Transverse colon (tissue), 4 donors: ENCODE measurements around the gene GLRA3.

Experiments used
- CTCF ChIP-seq, 5 experiments: fragments of 200-600 bp in 3 of 5; fragments of 450-650 bp in 2 of 5; sonication (generic) in 3 of 5; IDR thresholded peaks; 1 replicate in 2 of 5; 2 replicates in 3 of 5; pipeline ENCODE4 v1.5.1; 2016 to 2017; ENCODE audit warnings: antibody characterized with exemption in 5 of 5, inconsistent platforms in 3 of 5, mild to moderate bottlenecking in 2 of 5, moderate library complexity in 1 of 5
- POLR2A ChIP-seq: fragments of 450-650 bp; IDR thresholded peaks from one replicate; pipeline ENCODE4 v1.6.1; 2016; ENCODE audit warnings: antibody characterized with exemption, mild to moderate bottlenecking, moderate library complexity
- POLR2AphosphoS5 ChIP-seq, 3 donors: sonication (generic); formaldehyde crosslinking; IDR thresholded peaks; one replicate each; pipeline ENCODE4 v1.6.1; 2016; ENCODE audit warnings: antibody characterized with exemption in 3 of 3

DNA sequence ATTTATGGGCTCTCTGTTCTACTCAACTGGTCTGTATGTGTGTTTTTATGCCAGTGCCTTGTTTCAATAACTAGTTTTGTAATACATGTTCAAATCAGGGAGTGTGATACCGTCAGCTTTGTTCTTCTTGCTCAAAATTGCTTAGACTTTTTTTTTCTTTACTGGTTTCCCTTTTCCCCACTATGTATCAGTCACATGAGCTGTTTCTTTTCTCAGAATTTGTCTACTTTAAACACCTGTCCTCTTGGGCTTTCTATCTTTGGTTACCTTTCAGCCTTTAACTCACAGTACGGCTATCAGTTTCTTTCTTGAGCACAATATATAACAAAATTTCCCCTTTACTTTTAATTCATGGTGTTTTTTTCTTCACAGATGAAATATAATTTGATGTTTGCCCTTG is 5.4 kb upstream of the GLRA3 start:
- TF ChIP-seq CTCF (IDR thresholded peaks at IDR 0.05) (no peak), POLR2A (no peak), POLR2AphosphoS5 (IDR thresholded peaks at IDR 0.05) (no peak)
